ENCODE results near the gene ZNF281.
A peak's percentile ranks its signal among the peaks of the same experiment; 100 is the strongest.
"Not testable (repeated sequence)": the region's sequence is repeated elsewhere in the genome, so short reads cannot be mapped to it uniquely, and the experiment has no call there.

Gene ZNF281, protein sequence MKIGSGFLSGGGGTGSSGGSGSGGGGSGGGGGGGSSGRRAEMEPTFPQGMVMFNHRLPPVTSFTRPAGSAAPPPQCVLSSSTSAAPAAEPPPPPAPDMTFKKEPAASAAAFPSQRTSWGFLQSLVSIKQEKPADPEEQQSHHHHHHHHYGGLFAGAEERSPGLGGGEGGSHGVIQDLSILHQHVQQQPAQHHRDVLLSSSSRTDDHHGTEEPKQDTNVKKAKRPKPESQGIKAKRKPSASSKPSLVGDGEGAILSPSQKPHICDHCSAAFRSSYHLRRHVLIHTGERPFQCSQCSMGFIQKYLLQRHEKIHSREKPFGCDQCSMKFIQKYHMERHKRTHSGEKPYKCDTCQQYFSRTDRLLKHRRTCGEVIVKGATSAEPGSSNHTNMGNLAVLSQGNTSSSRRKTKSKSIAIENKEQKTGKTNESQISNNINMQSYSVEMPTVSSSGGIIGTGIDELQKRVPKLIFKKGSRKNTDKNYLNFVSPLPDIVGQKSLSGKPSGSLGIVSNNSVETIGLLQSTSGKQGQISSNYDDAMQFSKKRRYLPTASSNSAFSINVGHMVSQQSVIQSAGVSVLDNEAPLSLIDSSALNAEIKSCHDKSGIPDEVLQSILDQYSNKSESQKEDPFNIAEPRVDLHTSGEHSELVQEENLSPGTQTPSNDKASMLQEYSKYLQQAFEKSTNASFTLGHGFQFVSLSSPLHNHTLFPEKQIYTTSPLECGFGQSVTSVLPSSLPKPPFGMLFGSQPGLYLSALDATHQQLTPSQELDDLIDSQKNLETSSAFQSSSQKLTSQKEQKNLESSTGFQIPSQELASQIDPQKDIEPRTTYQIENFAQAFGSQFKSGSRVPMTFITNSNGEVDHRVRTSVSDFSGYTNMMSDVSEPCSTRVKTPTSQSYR

DNA sequence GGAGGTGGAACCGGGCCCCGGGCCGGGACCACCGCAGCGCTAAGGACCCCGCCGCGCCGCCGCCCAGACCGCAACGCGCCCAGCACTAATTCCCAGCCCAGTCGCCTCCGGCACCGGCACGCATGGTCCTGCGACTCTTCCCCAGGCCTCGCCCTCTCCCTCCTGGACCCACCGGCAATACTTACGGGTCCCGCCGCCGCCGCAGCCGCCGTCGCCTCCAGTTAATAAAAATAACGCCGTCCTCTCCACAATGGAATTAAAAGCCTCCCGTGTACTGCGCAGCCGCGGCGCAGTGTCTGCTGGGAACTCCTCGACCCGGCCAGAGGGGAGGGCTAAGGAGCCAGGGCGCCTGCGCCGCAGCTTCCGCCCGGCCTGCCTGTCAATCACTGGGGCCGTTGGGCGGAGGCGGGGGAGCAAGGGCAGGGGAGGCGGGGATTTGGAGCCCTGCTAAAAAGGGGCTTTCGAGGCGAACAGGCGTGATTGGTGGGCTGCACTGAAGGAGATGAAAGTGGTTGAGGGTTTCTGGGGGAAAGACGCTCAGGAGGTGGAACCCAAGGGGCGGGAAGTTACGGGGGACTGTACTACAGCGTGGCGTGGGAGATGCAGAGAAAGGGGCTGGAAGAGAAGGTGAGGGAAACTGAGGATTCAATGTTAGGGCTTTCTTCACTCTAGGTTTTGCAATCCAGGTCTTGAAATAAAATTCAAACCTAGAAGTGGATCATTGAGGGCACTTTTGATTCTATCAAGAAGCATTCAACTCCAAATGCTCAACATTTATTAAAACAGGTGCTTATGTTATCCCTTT is at the start of gene ZNF281:
Gene ZNF281, minus strand, starts transcription at position 276 of the 805 bp plus-strand sequence. CDS start 331 bp downstream, outside the sequence.
- peak; percentile 98 for DNase-seq

DNA sequence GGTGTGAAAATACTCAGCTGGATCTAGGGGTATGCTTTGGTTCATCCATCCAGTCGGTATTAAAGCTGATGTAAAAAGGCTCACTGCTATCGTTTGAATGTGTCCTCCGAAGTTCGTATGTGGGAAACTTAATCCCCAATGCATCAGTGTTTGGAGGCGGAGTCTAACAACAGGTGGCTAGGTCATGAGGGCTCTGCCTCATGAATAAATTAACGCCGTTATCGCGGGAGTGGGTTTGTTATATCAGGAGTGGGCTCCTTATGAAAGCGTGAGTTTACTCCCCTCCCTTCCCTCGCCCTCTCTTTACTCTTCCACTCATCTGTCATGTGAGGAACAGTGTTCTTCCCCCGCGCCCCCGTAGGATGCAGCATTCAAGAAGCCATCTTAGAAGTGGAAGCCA is 48.9 kb upstream of the ZNF281 start:
- DNase-seq, result no peak

DNA sequence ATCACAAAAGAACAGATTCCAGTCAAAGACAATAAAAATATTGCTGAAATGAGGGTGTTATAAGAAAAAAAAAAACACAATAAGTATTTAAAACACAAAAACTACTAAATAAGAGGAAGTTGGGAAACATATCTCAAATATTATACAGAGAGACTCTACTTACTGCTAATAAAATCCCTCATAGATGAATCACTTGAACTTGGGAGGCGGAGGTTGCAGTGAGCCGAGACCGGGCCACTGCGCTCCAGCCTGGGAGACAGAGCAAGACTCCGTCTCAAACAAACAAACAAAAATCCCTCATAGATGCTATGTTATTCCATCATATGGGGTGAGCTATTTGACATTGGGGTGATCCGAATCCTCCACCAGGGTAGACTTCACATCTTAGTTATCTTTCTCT is 48.0 kb upstream of the ZNF281 start:
- DNase-seq, result no peak

DNA sequence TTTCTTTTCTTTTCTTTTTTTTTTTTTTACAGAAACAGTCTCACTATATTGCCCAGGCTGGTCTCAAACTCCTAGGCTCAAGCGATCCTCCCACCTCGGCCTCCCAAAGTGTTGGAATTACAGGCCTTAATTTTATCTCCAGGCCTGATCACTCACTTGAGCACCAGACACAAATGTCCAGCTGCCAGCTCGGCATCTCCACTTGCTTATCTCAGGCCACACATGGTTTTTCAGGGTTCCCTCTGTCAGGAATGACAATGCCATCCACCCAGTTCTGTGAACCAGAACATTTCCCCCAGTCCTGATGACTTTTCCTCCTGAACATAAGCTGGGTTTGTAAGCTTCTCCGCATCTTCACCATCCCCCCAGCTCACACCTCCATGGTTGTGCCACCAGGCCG is 44.6 kb upstream of the ZNF281 start:
- DNase-seq, result no peak

DNA sequence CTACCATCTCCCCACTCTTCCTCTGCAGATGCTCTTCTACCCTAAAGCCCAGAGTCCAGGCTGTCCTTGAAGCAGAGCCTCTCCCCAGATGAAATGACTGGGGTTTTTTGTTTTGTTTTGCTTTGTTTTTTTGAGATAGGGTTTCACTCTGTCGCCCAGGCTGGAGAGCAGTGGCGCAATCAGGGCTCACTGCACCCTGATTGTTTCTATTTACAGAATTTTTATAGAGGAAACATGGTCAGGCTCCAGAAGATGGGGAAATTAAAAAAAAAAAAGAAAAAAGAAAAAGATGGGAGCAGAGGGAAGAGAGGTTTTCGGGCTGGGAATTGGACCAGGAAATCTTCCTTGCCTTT is 43.7 kb upstream of the ZNF281 start:
- DNase-seq, result no peak

DNA sequence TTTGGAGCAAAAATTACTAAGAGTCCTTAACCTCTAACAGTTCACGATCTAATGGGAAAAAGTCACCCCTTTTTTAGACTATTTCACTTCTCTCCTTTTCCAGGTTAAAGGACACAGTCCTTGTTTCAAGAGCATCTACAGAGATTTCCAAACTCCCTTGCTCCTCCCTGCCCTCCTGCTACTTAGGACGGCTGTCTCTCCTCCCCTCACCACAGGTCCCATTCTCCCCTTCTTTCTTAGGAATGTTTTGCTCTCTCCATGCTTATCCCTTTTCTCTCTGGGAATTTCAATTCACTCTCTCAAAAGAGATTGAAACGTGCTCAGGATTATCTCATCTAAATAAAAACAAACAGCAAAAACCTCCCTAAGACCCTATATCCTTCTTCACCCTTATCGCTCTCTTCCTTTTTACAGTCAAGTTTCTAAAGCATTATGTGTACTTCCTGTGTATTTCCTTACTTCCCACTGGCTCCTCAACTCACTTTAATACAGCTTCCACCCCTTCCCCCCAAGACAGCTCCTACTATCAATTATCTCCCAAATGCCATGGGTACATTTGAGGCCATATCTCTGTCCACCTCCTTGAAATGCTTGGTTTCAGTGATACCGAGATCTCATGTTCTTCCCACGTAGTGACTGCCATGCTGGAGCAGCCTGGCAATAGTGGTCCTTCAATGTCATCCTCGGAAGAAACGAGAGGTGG is 43.2 kb upstream of the ZNF281 start:
- DNase-seq, result no peak

DNA sequence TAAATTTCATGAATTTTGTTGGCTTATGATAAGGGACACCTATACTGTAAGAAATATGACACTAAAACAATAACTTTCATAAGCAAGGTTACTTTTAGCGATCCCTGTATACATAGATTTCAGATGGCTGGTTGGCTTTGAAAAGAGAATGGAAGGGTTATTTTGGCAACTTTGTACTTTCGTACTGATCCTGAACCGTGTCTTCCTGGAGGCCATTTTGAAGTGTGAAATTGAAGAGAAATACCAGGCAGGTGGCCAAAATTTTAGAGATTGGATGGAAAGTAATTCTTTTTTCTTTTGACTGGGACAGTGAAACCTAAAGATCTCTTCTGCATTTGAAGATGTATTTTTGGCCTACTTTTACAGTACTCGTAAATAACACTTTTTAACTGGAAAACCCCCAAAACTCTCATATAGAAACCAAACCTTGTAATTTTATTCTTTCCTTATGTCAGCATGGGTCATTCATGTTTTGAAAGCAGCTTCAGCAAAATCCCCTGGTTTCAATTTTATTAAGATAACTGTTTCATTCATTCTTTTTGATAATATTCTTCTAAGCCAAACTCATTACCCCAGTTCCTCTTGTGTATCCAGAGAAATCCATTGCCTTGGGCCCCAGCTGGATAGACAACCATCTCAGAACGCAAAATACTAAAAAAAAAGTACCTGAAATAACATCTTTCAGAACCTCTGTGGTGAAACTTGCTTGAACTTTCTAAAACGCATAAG is 38.4 kb upstream of the ZNF281 start:
- DNase-seq, result no peak

DNA sequence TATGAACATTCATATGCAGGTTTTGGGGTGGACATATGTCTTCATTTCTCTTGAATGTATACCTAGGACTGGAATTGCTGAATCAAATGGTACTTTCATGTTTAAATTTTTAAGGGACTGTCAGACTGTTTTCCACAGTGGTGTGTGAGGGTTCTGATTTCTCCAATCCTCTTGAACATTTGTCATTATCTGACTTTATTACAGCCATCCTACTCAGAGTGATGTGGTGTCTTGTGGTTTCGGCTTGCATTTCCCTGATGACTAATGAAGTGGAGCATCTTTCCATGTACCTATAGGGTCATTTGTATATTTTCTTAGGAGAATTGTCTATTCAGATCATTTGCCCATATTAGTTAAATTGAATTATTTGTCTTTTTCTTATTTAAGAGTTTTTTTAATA is 35.4 kb upstream of the ZNF281 start:
- no peak for DNase-seq

DNA sequence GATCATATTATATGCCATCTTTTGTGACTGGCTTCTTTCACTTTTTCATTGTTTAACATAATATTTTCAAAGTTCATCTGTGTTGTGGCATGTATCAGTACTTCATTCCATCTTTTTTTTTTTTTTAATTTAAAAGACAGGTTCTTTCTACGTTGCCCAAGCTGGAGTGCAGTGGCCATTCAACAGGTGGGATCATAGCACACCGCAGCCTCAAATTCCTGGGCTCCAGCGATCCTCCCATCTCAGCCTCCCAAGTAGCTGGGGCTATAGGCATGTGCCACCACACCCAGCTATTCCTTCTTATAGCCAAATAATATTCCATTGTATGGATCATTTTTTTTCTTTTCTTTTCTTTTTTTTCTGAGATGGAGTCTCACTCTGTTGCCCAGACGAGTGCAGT is 34.6 kb upstream of the ZNF281 start:
- no peak for DNase-seq

DNA sequence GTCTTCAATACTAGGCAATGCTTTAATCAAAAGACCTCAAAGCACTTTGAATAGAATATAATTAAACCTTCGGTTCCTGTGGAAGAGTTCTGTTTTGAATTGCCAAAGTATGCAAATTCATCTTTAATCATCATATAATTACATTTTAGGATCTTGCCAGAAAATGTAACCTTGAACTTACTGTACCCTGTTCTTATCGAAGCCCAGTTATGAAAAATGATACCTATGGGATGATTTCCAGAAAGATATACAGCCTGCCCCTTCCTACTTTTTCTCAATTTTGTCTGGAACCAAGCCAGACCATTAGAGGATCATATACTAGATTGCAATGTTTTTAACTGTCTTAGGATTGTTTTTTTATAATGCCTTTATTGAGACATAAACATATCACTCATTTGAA is 34.0 kb upstream of the ZNF281 start:
- peak; percentile 79 for DNase-seq

DNA sequence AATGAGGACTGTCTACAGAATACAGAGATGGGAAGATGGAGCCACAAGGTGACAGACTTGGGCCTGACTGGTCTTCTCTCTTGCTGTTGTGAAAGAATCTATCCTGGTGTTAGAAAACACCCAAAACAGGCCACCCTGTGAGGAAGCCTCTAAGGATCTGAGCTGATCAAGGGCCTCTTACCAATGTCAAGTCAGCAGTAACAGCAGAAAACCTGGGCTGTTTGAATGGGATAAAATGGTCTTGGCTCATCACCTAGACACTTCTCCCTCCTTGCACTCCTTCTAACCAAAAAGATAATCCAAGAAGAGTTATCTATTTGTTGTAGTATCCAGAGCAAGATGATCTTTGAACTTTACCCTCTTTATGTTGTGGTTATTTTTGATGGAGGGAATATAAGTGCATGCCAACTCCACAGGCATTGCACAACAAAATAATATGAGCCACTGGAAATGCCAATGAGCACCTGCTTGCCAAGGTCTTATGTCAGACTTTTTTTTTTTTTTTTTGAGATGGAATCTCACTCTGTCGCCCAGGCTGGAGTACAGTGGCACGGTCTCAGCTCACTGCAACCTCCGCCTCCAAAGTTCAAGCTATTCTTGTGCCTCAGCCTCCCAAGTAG is 32.8 kb upstream of the ZNF281 start:
- no peak for DNase-seq

DNA sequence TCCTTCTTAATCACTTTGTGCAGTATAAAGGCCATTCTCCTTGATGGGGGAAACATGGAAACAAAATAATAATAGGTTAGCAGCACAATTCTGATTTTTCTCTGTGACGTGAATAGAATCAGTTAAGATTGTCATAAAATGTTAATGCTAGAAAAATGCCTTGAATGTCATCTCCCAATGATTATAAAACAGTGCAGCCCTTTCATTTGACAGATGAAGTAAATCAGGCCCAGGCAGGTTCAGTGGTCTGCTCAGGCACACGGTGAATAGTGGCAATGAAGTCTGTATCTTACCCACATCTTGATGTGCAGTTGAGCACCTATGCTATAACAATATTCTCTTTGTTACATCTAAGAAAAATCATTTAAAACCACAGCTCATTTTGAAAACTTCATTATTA is 32.2 kb upstream of the ZNF281 start:
- DNase-seq, result no peak

DNA sequence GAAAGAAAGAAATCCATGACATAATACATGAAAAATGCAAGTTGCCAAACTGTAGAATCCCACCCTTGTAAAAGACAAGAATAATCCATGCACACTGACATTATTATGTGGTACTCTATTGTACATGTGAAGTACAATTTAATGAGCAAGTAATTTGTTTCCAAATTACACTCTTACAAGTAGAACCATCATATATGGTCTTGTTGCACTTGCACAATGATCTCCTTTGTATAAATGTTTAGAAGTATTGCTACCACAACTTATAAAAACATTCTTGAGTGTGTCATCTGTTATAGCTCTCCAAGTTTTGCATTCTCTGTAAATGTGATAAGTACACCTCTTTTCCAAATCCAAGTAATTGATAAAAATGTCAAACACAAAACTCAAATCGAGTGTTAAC is 29.1 kb upstream of the ZNF281 start:
- no peak for DNase-seq

DNA sequence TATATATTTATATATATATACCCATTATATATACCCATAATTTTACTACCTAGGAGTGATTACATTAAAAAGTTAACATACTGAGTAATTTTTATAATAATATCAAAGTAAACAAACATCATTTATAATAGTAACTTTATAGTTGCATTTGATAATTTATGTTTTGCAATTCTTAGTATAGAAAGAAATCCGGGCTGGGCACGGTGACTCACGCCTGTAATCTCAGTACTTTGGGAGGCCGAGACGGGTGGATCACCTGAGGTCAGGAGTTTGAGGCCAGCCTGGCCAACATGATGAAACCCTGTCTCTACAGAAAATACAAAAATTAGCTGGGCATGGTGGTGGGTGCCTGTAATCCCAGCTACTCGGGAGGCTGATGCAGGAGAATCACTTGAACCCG is 28.6 kb upstream of the ZNF281 start:
- DNase-seq, result not testable (repeated sequence)

DNA sequence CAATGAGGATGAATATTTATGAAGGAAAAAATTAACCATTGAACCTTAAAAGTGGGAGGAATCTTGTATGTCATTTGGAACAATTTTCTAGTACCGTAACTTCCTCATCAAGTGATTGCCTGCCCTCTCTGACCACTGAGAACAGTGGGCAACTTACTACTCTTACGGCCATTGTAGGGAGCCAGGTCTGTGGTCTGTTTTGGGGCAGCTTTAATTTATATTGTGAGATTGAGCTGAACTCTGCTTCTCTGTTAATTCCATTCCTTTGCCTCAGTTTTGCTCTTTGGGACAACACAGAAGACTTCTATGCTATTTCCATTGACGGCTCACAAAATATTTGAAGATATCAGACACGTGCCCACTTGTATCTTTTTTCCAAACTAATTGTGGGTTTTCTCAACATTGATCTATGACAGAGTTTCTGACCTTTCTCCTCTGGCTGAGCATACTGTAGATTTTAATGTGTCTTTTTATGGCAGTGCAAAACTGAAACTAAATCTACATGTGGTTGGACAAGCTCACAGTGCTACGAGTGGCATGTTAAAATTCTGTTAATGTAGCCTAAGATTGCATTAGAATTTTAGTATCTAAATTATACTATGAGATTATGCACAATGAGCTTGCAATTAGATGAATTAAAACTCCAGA is 27.8 kb upstream of the ZNF281 start:
- DNase-seq, result no peak

DNA sequence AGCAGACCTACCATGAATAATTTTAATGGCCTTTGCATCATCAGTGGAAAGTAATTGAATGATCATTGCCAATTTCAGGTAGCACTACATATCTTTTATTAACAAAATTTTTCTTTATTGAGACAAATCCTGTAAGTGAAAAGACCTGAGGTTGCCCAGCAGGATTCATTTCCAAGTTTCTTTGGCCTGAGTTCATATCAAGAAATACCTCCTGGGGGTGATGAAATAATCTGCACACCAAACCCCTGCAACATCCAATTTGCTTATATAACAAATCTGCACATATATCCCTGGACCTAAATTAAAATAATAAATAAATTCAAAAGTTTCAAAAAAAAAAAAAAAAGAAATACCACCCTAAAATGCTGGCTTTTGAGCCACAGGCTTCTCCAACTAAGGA is 27.3 kb upstream of the ZNF281 start:
- no peak for DNase-seq

DNA sequence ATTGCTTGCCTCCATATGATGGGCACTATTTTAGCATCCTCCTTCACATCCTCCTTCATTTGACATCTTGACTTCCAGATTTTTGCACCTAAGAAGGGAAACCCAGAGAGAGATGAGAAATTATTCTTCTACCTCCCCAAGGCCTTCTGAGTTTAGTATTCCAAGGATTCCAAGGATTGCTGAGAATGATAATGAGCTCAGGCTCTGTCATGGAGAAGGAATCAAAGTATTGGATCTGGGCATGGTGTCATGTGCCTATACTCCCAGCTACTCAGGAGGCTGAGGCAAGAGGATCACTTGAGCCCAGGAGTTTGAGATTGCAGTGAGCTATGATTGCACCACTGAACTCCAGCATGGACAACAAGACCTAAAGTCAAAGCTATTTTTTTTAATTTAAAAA is 26.6 kb upstream of the ZNF281 start:
- no peak for DNase-seq

DNA sequence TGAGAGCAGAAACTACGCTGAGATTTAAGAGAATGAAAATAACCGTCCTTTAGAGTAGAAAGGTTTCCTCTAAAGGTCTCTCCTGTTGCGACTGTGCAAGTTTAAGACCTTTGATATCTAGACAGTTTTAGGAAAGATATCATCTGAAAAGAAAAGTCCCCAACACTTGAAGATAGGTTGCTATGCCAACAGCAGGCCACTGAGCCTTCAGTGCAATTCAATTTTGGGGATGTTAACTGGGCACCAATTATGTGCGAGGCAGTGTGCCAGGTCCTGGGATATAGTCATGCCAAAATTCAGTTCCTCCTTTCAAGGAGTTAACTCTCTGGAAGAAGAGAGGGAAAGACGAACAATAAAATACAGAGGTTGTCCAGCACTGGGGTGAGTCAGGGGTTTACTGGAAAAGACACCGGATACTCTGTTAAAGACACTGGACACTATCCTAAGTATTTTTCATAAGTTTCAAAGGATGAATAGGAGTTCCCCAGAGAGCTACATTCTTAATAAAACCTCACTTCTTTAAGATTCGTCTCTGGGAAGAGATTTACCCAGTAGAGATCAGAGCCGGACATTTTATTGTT is 25.5 kb upstream of the ZNF281 start:
- DNase-seq, result peak; percentile 11

DNA sequence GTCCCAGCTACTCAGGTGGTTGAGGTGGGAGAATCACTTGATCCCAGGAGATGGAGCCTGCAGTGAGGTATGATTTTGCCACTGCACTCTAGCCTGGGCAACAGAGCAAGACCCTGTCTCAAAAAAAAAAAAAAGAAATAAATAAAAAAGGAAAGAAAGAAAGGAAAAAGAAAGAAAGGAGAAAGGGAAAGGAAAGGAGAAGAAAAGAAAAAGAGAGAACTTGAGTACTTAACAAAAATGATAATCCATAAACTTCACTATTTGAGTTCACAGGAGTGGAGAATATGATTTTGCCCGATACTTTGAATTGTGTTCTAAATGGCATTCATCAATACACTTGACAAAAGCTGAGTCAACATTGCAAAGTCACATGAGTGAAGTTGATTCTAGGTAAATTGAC is 23.8 kb upstream of the ZNF281 start:
- DNase-seq, result no peak

DNA sequence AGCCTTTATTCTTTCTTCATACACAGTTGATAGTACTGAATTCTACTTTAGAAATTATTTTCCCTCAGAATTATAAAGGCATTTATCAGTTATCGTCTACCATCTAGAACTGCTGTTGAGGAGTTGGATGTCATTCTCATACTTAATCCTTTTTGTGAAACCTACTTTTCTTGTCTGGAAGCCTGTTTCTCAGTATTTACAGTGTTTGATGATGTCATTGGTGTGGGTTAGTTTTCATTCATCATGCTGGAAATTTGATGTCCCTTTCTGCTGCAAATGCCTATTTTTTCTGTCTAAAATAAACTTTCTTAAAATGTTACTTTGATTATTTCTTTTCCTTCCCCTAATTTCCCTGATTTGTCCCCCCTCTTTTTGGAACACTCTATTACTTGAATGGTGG is 22.8 kb upstream of the ZNF281 start:
- DNase-seq, result no peak
